HFF-Myc (cell line): ENCODE results near the gene HPGD.

Experiments used
- DNase-seq: peaks from one replicate; pipeline ENCODE4 v3.0.0-alpha.2; 2011; ENCODE audit warnings: low read depth; ENCODE audit errors: extremely low read depth
- H3K4me3 ChIP-seq: replicated peaks from 2 replicates; pipeline ENCODE4 v1.5.1; 2011; ENCODE audit warnings: low read depth, mild to moderate bottlenecking, control low read depth, low read length
- CTCF ChIP-seq: IDR thresholded peaks from 2 replicates; pipeline ENCODE4 v1.5.1; 2012; ENCODE audit warnings: mild to moderate bottlenecking, low read depth, low read length, control low read depth; ENCODE audit errors: missing control alignments

The HPGD gene

GRCh38 chr4:174540175-174540574, 17.9 kb upstream of the HPGD start:
- H3K4me3 ChIP-seq, result no peak overlapping the region
- no peak for DNase-seq
- TF ChIP-seq CTCF, result no peak

DNA sequence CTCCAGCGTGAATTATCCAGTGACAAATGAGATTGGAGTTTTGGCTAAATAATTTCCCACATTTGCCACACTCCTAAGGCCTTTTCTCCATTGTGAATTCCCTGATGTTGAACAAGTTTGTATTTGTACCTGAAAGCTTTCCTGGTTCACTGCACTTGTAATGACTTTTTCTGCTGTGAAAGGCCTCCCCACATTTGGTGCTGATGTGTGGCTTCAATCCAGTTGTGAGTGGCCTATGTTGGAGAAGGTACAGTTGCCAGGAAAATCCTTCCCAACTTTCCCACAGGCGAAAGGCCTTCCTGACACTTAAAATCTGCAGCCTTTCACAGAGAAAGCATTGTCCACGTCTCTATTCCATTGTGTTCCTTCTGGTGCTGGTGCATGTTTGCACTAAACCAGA, 17.3 kb upstream of the HPGD start:
- no peak for DNase-seq
- no peak overlapping the region for H3K4me3 ChIP-seq
- no peak for TF ChIP-seq CTCF

GRCh38 chr4:174538876-174539250, 16.6 kb upstream of the HPGD start:
- TF ChIP-seq CTCF, result no peak
- no peak overlapping the region for H3K4me3 ChIP-seq
- no peak for DNase-seq

DNA sequence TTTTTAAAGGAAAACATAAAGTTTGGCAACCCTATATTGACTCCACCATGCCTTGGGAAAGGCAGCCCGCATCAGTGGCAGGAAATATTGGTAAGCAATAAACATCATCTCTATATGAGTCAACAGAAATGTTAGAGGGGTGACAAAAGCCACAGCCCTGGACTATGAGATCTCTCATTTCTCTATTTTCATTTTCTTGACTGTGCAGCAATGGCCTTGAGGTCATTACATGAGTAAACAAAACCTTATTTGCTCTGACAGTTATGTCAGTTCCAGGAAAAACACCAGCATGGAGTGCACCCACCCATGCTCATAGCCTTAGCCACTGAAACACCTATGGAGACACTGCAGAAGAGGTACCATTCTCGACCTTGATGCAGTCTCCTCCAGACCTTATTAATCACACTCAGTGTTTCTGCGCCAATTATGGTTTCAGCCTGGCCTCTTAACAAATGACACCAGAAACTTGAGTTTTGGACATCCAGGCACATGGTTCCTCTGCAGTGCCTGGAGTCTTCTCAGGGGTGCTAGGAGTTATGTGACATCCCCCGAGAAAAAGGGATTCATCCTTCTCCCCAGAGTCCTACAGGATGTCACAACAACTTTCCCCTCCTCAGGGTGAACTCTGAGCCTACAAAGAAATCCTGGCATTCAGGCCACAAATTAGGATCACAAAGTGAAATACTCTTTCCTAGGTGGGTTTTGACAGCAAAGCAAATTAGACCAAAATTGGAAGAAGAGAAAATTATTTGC, 16.0 kb upstream of the HPGD start:
- DNase-seq, result no peak

DNA sequence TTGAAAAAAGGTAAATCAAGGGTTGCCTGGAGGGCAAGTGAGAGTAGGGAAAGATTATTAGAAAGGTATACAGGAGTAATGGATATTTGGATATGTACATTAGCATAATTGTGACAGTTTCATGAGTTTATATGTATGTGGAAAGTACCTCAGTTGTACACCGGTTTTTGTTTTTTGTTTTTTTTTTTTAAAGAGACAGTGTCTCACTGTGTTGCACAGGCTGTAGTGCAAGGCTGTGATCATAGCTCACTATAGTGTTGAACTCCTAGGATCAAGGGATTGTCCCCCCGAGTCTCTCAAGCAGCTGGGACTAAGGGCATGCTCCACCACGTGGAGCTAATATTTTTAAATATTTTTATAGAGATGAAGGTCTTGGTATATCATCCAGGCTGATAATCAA, 15.3 kb upstream of the HPGD start:
- no peak for DNase-seq
- no peak overlapping the region for H3K4me3 ChIP-seq
- no peak for TF ChIP-seq CTCF

More for the DNA sequence above, 16.0 kb upstream of the HPGD start:
- no peak for TF ChIP-seq CTCF
- H3K4me3 ChIP-seq, result no peak overlapping the region

DNA sequence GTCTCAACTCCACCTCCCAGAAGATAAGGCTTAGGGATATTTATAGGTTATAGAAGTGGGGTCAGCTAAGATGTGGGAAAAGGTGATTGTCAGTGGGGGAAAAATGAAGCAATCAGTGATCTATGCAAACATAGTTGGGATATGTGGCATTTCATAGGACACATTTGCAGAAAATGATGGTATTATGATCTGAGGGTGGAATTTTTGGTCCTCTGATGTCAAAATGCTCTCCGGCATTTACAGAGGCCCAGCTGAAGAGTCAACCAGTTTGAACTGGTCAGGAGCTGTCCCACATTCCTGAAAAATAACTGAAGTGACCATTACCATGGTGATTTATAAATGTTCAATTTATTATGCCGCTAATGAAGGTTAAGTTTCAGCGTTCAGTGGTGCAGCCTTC, 12.2 kb upstream of the HPGD start:
- no peak overlapping the region for H3K4me3 ChIP-seq
- DNase-seq, result no peak
- no peak for TF ChIP-seq CTCF

DNA sequence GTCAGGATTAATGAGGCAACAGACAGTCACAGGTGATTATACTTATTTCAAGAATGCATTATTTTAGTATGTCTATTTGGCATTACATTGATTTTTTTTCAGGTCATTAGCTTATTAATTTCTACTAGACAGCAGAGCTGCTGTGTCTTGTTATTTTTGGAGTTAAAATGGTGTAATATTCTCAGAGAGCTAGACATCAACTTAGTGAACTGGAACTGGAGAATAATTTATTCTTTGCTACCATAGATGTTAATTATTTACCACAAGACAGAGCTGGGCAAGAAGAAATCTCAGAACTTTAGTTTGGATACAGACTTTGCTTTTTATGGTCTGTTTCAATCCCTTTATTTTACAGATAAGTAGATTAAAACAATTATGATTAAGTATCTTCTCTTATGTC, 10.2 kb upstream of the HPGD start:
- DNase-seq, result no peak
- H3K4me3 ChIP-seq, result no peak overlapping the region
- TF ChIP-seq CTCF, result no peak
